GM12891 (cell line): Measurements from ENCODE around the gene GFPT1.

Experiments
- PAX5 ChIP-seq: IDR thresholded peaks from 2 replicates; pipeline ENCODE4 v1.6.1; 2011; ENCODE audit warnings: low read length, moderate library complexity, mild to moderate bottlenecking; ENCODE audit not compliant: insufficient read depth, severe bottlenecking
- POLR2A ChIP-seq: IDR thresholded peaks from 2 replicates; pipeline ENCODE4 v1.6.1; 2011; ENCODE audit warnings: low read depth, low read length, control low read depth
- POLR2AphosphoS5 ChIP-seq: IDR thresholded peaks from 2 replicates; pipeline ENCODE4 v1.6.1; 2011; ENCODE audit warnings: low read depth, low read length, control low read depth
- POU2F2 ChIP-seq: IDR thresholded peaks from 2 replicates; pipeline ENCODE4 v1.6.1; 2011; ENCODE audit warnings: low read depth, mild to moderate bottlenecking, control low read depth, low read length, moderate library complexity
- SPI1 ChIP-seq: IDR thresholded peaks from 2 replicates; pipeline ENCODE4 v1.6.1; 2011; ENCODE audit warnings: low read depth, low read length, control low read depth
- TAF1 ChIP-seq: IDR thresholded peaks from 2 replicates; pipeline ENCODE4 v1.6.1; 2011; ENCODE audit warnings: low read depth, low read length, control low read depth

GRCh38 chr2:69359371-69359770, 27.7 kb downstream of the GFPT1 start:
- TF ChIP-seq POLR2AphosphoS5 (no peak), POLR2A (no peak), PAX5 (no peak), POU2F2 (no peak), TAF1 (no peak), SPI1 (no peak)
